HepG2 (cell line): ENCODE results near the gene IQCE. TPM values are rescaled to one million over a fixed set of nuclear protein-coding genes. Genes with fewer than 3 reads are reported as not detected.

ENCODE experiments used
- ATAC-seq: fragments of 200-7000 bp; cut with Tn5 transposase; 3 replicates; pipeline ENCODE4 v1.9.1; 2020; ENCODE audit warnings: mild to moderate bottlenecking, moderate library complexity
- BruUV-seq: library from RNA; stranded (reverse); fragments of 400-500 nt; replicated peaks from 2 replicates; lab custom pipeline; 2021; lab: Mats Ljungman, UMichigan
- CTCF ChIA-PET: fragments of 300-600 bp; formaldehyde crosslinking; extraction: SDS; loops from one replicate; lab custom pipeline; 2021; ENCODE audit warnings: low total read pairs, inconsistent platforms, low intra/inter-chr PET ratio; lab: Yijun Ruan, JAX
- POLR2A ChIA-PET: fragments of 350-600 bp; sonication (Branson Sonifier 250); formaldehyde crosslinking; loops from one replicate; lab custom pipeline; 2020; ENCODE audit warnings: antibody characterized with exemption, inconsistent platforms; lab: Yijun Ruan, JAX
- DNase-seq: peaks from one replicate; pipeline ENCODE4 v3.0.0-alpha.2; 2015; ENCODE audit warnings: low spot score
- FAIRE-seq: peaks from 3 replicates; lab custom pipeline; 2011; peaks lifted over from hg19 to GRCh38; lab: Jason Lieb, UNC
- H2AFZ ChIP-seq: one replicate; pipeline ENCODE4 v1.6.1; 2011; ENCODE audit warnings: low read length, inconsistent platforms
- H3K27ac ChIP-seq: fragments of 300-600 bp; 3 replicates; pipeline ENCODE4 v1.8.0; 2011; ENCODE audit warnings: mixed run types, mild to moderate bottlenecking, mixed read lengths, low read length, inconsistent platforms; ENCODE audit not compliant: insufficient read depth; ENCODE audit errors: extremely low read length
- H3K27me3 ChIP-seq, 2 experiments: fragments of 200-600 bp in 1 of 2; 2 replicates in 1 of 2; 3 replicates in 1 of 2; pipeline versions ENCODE4 v1.6.0 to v1.8.0; 2011; ENCODE audit warnings: low read length in 2 of 2, mild to moderate bottlenecking in 2 of 2, moderate library complexity in 2 of 2, inconsistent platforms in 1 of 2; ENCODE audit not compliant: insufficient read depth in 2 of 2, control insufficient read depth in 1 of 2
- H3K36me3 ChIP-seq, 2 experiments: fragments of 200-600 bp in 1 of 2; replicated peaks in 1 of 2; 2 replicates in 1 of 2; 3 replicates in 1 of 2; pipeline versions ENCODE4 v1.5.1 to v1.8.0; 2011; ENCODE audit warnings: low read length in 2 of 2, inconsistent platforms in 1 of 2; ENCODE audit not compliant: insufficient read depth in 2 of 2, control insufficient read depth in 1 of 2
- H3K4me1 ChIP-seq: 2 replicates; pipeline ENCODE4 v1.5.1; 2012; ENCODE audit warnings: low read length, inconsistent platforms; ENCODE audit not compliant: insufficient read depth
- H3K4me2 ChIP-seq: 2 replicates; pipeline ENCODE4 v1.6.0; 2011; ENCODE audit warnings: low read depth, low read length, inconsistent platforms
- H3K4me3 ChIP-seq, 3 experiments: fragments of 200-600 bp in 1 of 3; sonication (generic), shearing (Covaris generic) in 1 of 3; replicated peaks in 1 of 3; 2 replicates each; pipeline ENCODE4 v1.5.1; 2011 to 2016; ENCODE audit warnings: low read length in 3 of 3, inconsistent platforms in 2 of 3, low read depth in 2 of 3, mild to moderate bottlenecking in 2 of 3, control low read depth in 1 of 3, mixed read lengths in 1 of 3; ENCODE audit not compliant: insufficient read depth in 1 of 3
- H3K79me2 ChIP-seq: one replicate; pipeline ENCODE4 v1.6.1; 2011; ENCODE audit warnings: low read length, inconsistent platforms; ENCODE audit not compliant: insufficient read depth
- H3K9ac ChIP-seq: 2 replicates; pipeline ENCODE4 v1.6.0; 2011; ENCODE audit warnings: mild to moderate bottlenecking, low read depth, low read length, inconsistent platforms; ENCODE audit not compliant: insufficient read depth
- H3K9me3 ChIP-seq: 2 replicates; pipeline ENCODE4 v1.5.1; 2012; ENCODE audit warnings: mild to moderate bottlenecking, low read length
- H4K20me1 ChIP-seq: 2 replicates; pipeline ENCODE4 v1.6.0; 2011; ENCODE audit warnings: inconsistent platforms, mild to moderate bottlenecking, low read length, moderate library complexity; ENCODE audit not compliant: insufficient read depth
- CCDC6 ChIP-seq: sonication (generic); formaldehyde crosslinking; IDR thresholded peaks from 2 replicates; pipeline ENCODE4 v1.8.1; 2022; ENCODE audit warnings: mild to moderate bottlenecking, missing genetic modification reagents, moderate library complexity
- HNRNPL ChIP-seq: fragments of 200-400 bp; formaldehyde crosslinking; IDR thresholded peaks from 2 replicates; pipeline ENCODE4 v1.6.1; 2017; ENCODE audit warnings: mild to moderate bottlenecking, low read depth, low read length
- MXD3 ChIP-seq: IDR thresholded peaks from 2 replicates; pipeline ENCODE4 v1.6.1; 2016; ENCODE audit warnings: mild to moderate bottlenecking, missing biosample characterization, missing genetic modification reagents
- NR1H2 ChIP-seq: sonication (generic); formaldehyde crosslinking; IDR thresholded peaks from 2 replicates; pipeline ENCODE4 v1.8.1; 2022; ENCODE audit warnings: low read depth, missing genetic modification reagents, borderline replicate concordance
- PRMT3 ChIP-seq: sonication (generic); formaldehyde crosslinking; IDR thresholded peaks from 2 replicates; pipeline ENCODE4 v1.8.1; 2022; ENCODE audit warnings: low read depth, mild to moderate bottlenecking, moderate library complexity, missing genetic modification reagents, borderline replicate concordance
- RAD21 ChIP-seq: fragments of 450-650 bp; formaldehyde crosslinking; IDR thresholded peaks from 2 replicates; pipeline ENCODE4 v1.5.0; 2020; ENCODE audit warnings: mild to moderate bottlenecking
- RBM22 ChIP-seq: fragments of 200-400 bp; formaldehyde crosslinking; optimal IDR thresholded peaks from 2 replicates; pipeline ENCODE3; 2017; ENCODE audit warnings: mild to moderate bottlenecking, low read length, moderate library complexity
- UBTF ChIP-seq: sonication (generic); formaldehyde crosslinking; IDR thresholded peaks from 2 replicates; pipeline ENCODE4 v1.4.0; 2020; ENCODE audit warnings: mild to moderate bottlenecking, missing genetic modification reagents
- YEATS4 ChIP-seq: sonication (generic); formaldehyde crosslinking; IDR thresholded peaks from 2 replicates; pipeline ENCODE4 v1.4.0; 2020; ENCODE audit warnings: missing genetic modification reagents, borderline replicate concordance
- ZNF138 ChIP-seq: sonication (generic); formaldehyde crosslinking; IDR thresholded peaks from 2 replicates; pipeline ENCODE4 v1.5.0; 2020; ENCODE audit warnings: mild to moderate bottlenecking, low read depth, missing genetic modification reagents
- ZNF224 ChIP-seq: sonication (generic); formaldehyde crosslinking; IDR thresholded peaks from 2 replicates; pipeline ENCODE4 v1.5.0; 2020; ENCODE audit warnings: mild to moderate bottlenecking, missing genetic modification reagents
- ZNF296 ChIP-seq: sonication (generic); formaldehyde crosslinking; conservative IDR thresholded peaks from 2 replicates; pipeline ENCODE4 v1.5.0; 2020; ENCODE audit warnings: mild to moderate bottlenecking, missing genetic modification reagents
- ZNF331 ChIP-seq: sonication (generic); formaldehyde crosslinking; IDR thresholded peaks from 2 replicates; pipeline ENCODE4 v1.4.0; 2020; ENCODE audit warnings: missing genetic modification reagents
- ZNF430 ChIP-seq: sonication (generic); formaldehyde crosslinking; IDR thresholded peaks from 2 replicates; pipeline ENCODE4 v1.9.0; 2021; ENCODE audit warnings: mild to moderate bottlenecking, missing genetic modification reagents
- ZNF674 ChIP-seq: sonication (generic); formaldehyde crosslinking; IDR thresholded peaks from 2 replicates; pipeline ENCODE4 v1.5.0; 2020; ENCODE audit warnings: low read depth, mild to moderate bottlenecking, missing genetic modification reagents
- ZNF678 ChIP-seq: sonication (generic); formaldehyde crosslinking; IDR thresholded peaks from 2 replicates; pipeline ENCODE4 v1.4.0; 2020; ENCODE audit warnings: mild to moderate bottlenecking, missing genetic modification reagents
- WGBS: methylation state at CpG from one replicate; pipeline ENCODE4 v1.1.6; 2017; ENCODE audit warnings: low lambda C conversion rate; 5-methylcytosine and 5-hydroxymethylcytosine counted together
- in situ Hi-C: cut with HindIII; loops from 2 replicates; pipeline ENCODE4 v1.10.0; 2017; ENCODE audit warnings: low pct_unique_long_range_greater_than_20kb; ENCODE audit not compliant: extremely low pct_ligation_motif_present
- intact Hi-C: fragments of 100-400 bp; cut with micrococcal nuclease; formaldehyde crosslinking; loops from one replicate; pipeline ENCODE4 v1.10.0; 2022; ENCODE audit not compliant: unreplicated experiment
- polyA plus RNA-seq, 8 experiments: library from polyadenylated mRNA; depleted of rRNA in 3 of 8; stranded (reverse) in 7 of 8; unstranded in 1 of 8; fragments of >200 nt; fragmentation: Illumina TruSeq in 4 of 8; extraction: Trizol in 4 of 8; gene quantifications; 2 replicates each; pipeline versions ENCODE4 v1.2.1 to v1.2.3, GENCODE V29; 2011 to 2016; ENCODE audit warnings: low read depth in 4 of 8, missing spikeins in 1 of 8, mixed read lengths in 1 of 8; ENCODE audit not compliant: insufficient read depth in 1 of 8
- total RNA-seq, 5 experiments: library from RNA; depleted of rRNA; stranded (reverse); fragments of >200 nt; fragmentation: Illumina TruSeq; extraction: Trizol; gene quantifications; 2 replicates each; pipeline ENCODE4 v1.2.3, GENCODE V29; 2016; ENCODE audit warnings: low read depth in 1 of 5
- TF ChIP-seq, protein P1 (sequence below): sonication (generic); formaldehyde crosslinking; IDR thresholded peaks from 2 replicates; pipeline ENCODE4 v1.4.0; 2020; ENCODE audit warnings: missing genetic modification reagents; ENCODE audit errors: not compliant biosample characterization
- TF ChIP-seq, protein P2 (sequence below): sonication (generic); formaldehyde crosslinking; IDR thresholded peaks from 2 replicates; pipeline ENCODE4 v1.4.0; 2020; ENCODE audit warnings: mild to moderate bottlenecking, missing genetic modification reagents

Gene IQCE
- total and polyA plus RNA-seq, 2 of the 13 experiments (the other 11 are each of a cell fraction or from before 2014, with no cell fraction given): 1.5 to 2.5 TPM

GRCh38 chr7:2632733-2633537 is 74.2 kb downstream of the IQCE start:
- in situ Hi-C loops (no loop called here), intact Hi-C loops (no loop called here)
- ChIA-PET POLR2A (interaction anchor here (4.0 kb wide), 1 partner anchor 12 kb away, joined by 80 read pairs; no protein-coding TSS in a partner anchor), CTCF (no interaction called here)
- peak overlapping the region; percentile 88 to 98 (median 97) for H3K4me3 ChIP-seq
- H3K27me3 ChIP-seq: no peaks in the 10 kb centered on the region
- H4K20me1 ChIP-seq: peaks cover 35% of the 10 kb centered on the region; the same call in 1 of the 2 replicates
- peak overlapping the region; percentile 75 for H3K27ac ChIP-seq
- H3K9me3 ChIP-seq: no peaks in the 10 kb centered on the region
- peak overlapping the region; percentile 92 for H3K9ac ChIP-seq
- peaks cover 81% of the 10 kb centered on the region for H3K4me1 ChIP-seq
- FAIRE-seq: no peak
- peak overlapping the region; percentile 86 for H3K4me2 ChIP-seq
- no peak for DNase-seq
- 0% methylated on average over 1 of the region's 35 CpGs for WGBS
- peaks cover 3 to 4% of the 10 kb centered on the region in 2 experiments; a peak in 1 of 5 replicates for H3K36me3 ChIP-seq
- no peak overlapping the region for H2AFZ ChIP-seq
- peak; percentile 6 for ATAC-seq
- TSS peak; percentile 82 for BruUV-seq
- H3K79me2 ChIP-seq: peaks cover 60% of the 10 kb centered on the region
- TF ChIP-seq HNRNPL: peak; percentile 70; the same call in 1 of the 2 replicates
- TF ChIP-seq ZNF138 (CRISPR knock-in tag): peak; percentile 46; the same call in 1 of the 2 replicates
- TF ChIP-seq, protein P1, sequence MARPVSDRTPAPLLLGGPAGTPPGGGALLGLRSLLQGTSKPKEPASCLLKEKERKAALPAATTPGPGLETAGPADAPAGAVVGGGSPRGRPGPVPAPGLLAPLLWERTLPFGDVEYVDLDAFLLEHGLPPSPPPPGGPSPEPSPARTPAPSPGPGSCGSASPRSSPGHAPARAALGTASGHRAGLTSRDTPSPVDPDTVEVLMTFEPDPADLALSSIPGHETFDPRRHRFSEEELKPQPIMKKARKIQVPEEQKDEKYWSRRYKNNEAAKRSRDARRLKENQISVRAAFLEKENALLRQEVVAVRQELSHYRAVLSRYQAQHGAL: peak; percentile 53
- TF ChIP-seq, protein P2, sequence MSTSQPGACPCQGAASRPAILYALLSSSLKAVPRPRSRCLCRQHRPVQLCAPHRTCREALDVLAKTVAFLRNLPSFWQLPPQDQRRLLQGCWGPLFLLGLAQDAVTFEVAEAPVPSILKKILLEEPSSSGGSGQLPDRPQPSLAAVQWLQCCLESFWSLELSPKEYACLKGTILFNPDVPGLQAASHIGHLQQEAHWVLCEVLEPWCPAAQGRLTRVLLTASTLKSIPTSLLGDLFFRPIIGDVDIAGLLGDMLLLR: 0 out of 2 replicates have a peak, but pooled peaks have one; percentile 57
- TF ChIP-seq RAD21: no peak
- TF ChIP-seq YEATS4 (CRISPR knock-in tag): 0 out of 2 replicates have a peak, but pooled peaks have one; percentile 5
- no peak for TF ChIP-seq ZNF224 (CRISPR knock-in tag)
- TF ChIP-seq PRMT3 (CRISPR knock-in tag): no peak
- 0 out of 2 replicates have a peak, but pooled peaks have one; percentile 39 for TF ChIP-seq CCDC6 (CRISPR knock-in tag)
- 0 out of 2 replicates have a peak, but pooled peaks have one; percentile 59 for TF ChIP-seq UBTF (CRISPR knock-in tag)
- peak; percentile 77; the same call in 1 of the 2 replicates for TF ChIP-seq ZNF296 (CRISPR knock-in tag)
- TF ChIP-seq ZNF674 (CRISPR knock-in tag): no peak
- no peak for TF ChIP-seq ZNF331 (CRISPR knock-in tag)
- no peak for TF ChIP-seq NR1H2 (CRISPR knock-in tag)
- no peak for TF ChIP-seq ZNF430 (CRISPR knock-in tag)
- TF ChIP-seq ZNF678 (CRISPR knock-in tag): no peak
- no peak for TF ChIP-seq MXD3
- no peak for TF ChIP-seq RBM22
